SK-N-SH (cell line): ENCODE data around the gene ZNF229. TPM values are rescaled to one million over a fixed set of nuclear protein-coding genes. Genes with fewer than 3 reads are reported as not detected.
"Not testable (repeated sequence)": the region's sequence is repeated elsewhere in the genome, so short reads cannot be mapped to it uniquely, and the experiment has no call there.

ENCODE experiments used
- CTCF ChIA-PET: fragments of 300-600, 350-600 bp; formaldehyde crosslinking; extraction: SDS; loops from one replicate; lab custom pipeline; 2021; lab: Yijun Ruan, JAX
- POLR2A ChIA-PET: fragments of 350-600 bp; sonication (Branson Sonifier 250); formaldehyde crosslinking; extraction: SDS; loops from one replicate; lab custom pipeline; 2020; ENCODE audit warnings: antibody characterized with exemption, inconsistent platforms; lab: Yijun Ruan, JAX
- DNase-seq: peaks from one replicate; pipeline ENCODE4 v3.0.0; 2012
- H2AFZ ChIP-seq: fragments of 200-600 bp; sonication (generic); 2 replicates; pipeline ENCODE4 v1.8.1; 2016; ENCODE audit warnings: antibody characterized with exemption, mild to moderate bottlenecking, low read depth
- H3F3A ChIP-seq: fragments of 200-600 bp; sonication (generic); replicated peaks from 2 replicates; pipeline ENCODE3; 2016; ENCODE audit warnings: antibody characterized with exemption, mild to moderate bottlenecking; ENCODE audit not compliant: insufficient read depth
- H3K27ac ChIP-seq, 2 experiments: fragments of 200-500 bp in 1 of 2; fragments of 200-600 bp in 1 of 2; sonication (Bioruptor generic) in 1 of 2; sonication (generic), shearing (Covaris generic) in 1 of 2; 2 replicates each; pipeline versions ENCODE4 v1.5.1 to v1.6.1; 2014 to 2016; ENCODE audit warnings: low read depth in 2 of 2, inconsistent platforms in 1 of 2, low read length in 1 of 2, mild to moderate bottlenecking in 1 of 2, mixed read lengths in 1 of 2
- H3K27me3 ChIP-seq: fragments of 200-600 bp; sonication (generic), shearing (Covaris generic); 2 replicates; pipeline ENCODE4 v1.6.1; 2016; ENCODE audit warnings: mixed run types; ENCODE audit not compliant: insufficient read depth
- H3K36me3 ChIP-seq, 2 experiments: fragments of 200-500 bp in 1 of 2; fragments of 200-600 bp in 1 of 2; sonication (Bioruptor generic) in 1 of 2; sonication (generic) in 1 of 2; replicated peaks in 1 of 2; 2 replicates each; pipeline versions ENCODE3 to v1.5.1; 2014 to 2016; ENCODE audit warnings: low read length in 1 of 2, mild to moderate bottlenecking in 1 of 2; ENCODE audit not compliant: insufficient read depth in 2 of 2, control insufficient read depth in 1 of 2
- H3K4me1 ChIP-seq, 2 experiments: fragments of 200-500 bp in 1 of 2; fragments of 200-600 bp in 1 of 2; sonication (Bioruptor generic) in 1 of 2; sonication (generic), shearing (Covaris generic) in 1 of 2; 2 replicates each; pipeline versions ENCODE4 v1.5.1 to v1.6.1; 2014 to 2016; ENCODE audit warnings: low read depth in 1 of 2, low read length in 1 of 2, mixed run types in 1 of 2; ENCODE audit not compliant: insufficient read depth in 2 of 2, control insufficient read depth in 1 of 2
- H3K4me2 ChIP-seq: fragments of 200-600 bp; sonication (generic), shearing (Covaris generic); 2 replicates; pipeline ENCODE4 v1.6.1; 2017; ENCODE audit warnings: mixed run types
- H3K4me3 ChIP-seq, 2 experiments: fragments of 200-500 bp in 1 of 2; fragments of 200-600 bp in 1 of 2; sonication (Bioruptor generic) in 1 of 2; sonication (generic), shearing (Covaris generic) in 1 of 2; 2 replicates each; pipeline versions ENCODE4 v1.5.1 to v1.8.1; 2014 to 2016; ENCODE audit warnings: low read depth in 2 of 2, inconsistent platforms in 1 of 2, low read length in 1 of 2, mild to moderate bottlenecking in 1 of 2, mixed read lengths in 1 of 2, moderate library complexity in 1 of 2
- H3K79me2 ChIP-seq: fragments of 200-600 bp; sonication (generic); 2 replicates; pipeline ENCODE4 v1.8.1; 2017; ENCODE audit warnings: mild to moderate bottlenecking; ENCODE audit not compliant: insufficient read depth
- H3K9ac ChIP-seq: fragments of 200-600 bp; sonication (generic); 2 replicates; pipeline ENCODE4 v1.6.1; 2017; ENCODE audit warnings: mixed run types
- H3K9me2 ChIP-seq: fragments of 200-600 bp; sonication (generic); 2 replicates; pipeline ENCODE4 v1.6.1; 2017; ENCODE audit warnings: mixed run types
- H3K9me3 ChIP-seq: fragments of 200-600 bp; sonication (generic); 2 replicates; pipeline ENCODE4 v1.6.1; 2017; ENCODE audit warnings: mixed run types, mild to moderate bottlenecking, moderate library complexity
- H4K20me1 ChIP-seq: fragments of 200-600 bp; sonication (generic); 2 replicates; pipeline ENCODE4 v1.6.1; 2017; ENCODE audit warnings: mild to moderate bottlenecking, mixed run types; ENCODE audit not compliant: insufficient read depth
- RCOR1 ChIP-seq: fragments of 150-350 bp; IDR thresholded peaks from 2 replicates; pipeline ENCODE4 v1.6.1; 2017; ENCODE audit warnings: antibody characterized with exemption, low read length
- TCF12 ChIP-seq: IDR thresholded peaks from 2 replicates; pipeline ENCODE4 v1.4.0; 2012
- WGBS: methylation state at CpG from one replicate; pipeline ENCODE4 v1.1.6; 2017; ENCODE audit warnings: low lambda C conversion rate; 5-methylcytosine and 5-hydroxymethylcytosine counted together
- polyA plus RNA-seq, 3 experiments: library from polyadenylated mRNA; depleted of rRNA; stranded (reverse); fragments of >200 nt; gene quantifications; 2 replicates each; pipeline ENCODE4 v1.2.3, GENCODE V29; 2012

Gene ZNF229
- polyA plus RNA-seq, 1 of the 3 experiments (the other 2 are of a cell fraction), result 1.2 TPM

- 89% methylated on average over 7 of the region's 7 CpGs for WGBS
- Histone ChIP-seq H4K20me1 (no peaks in the 10 kb centered on the region), H3K4me2 (no peak overlapping the region), H3K9me2 (no peaks in the 10 kb centered on the region), H3K4me3 (no peak overlapping the region; a peak in 1 of 4 replicates), H2AFZ (no peak overlapping the region), H3K36me3 (peaks cover 57 to 79% of the 10 kb centered on the region in 2 experiments), H3K27me3 (no peaks in the 10 kb centered on the region), H3K9ac (no peak overlapping the region), H3K9me3 (peaks cover 67% of the 10 kb centered on the region), H3K4me1 (no peaks in the 10 kb centered on the region), H3F3A (peaks cover 27% of the 10 kb centered on the region), H3K79me2 (no peaks in the 10 kb centered on the region; the same call in 1 of the 2 replicates)
- DNase-seq, result no peak
- CTCF ChIA-PET, result interaction anchor here (1.3 kb wide), 1 partner anchor 23 kb away, joined by 4 read pairs; the partner anchor contains the start of gene ZNF180
- POLR2A ChIA-PET, result no interaction called here
- TF ChIP-seq TCF12 (peak; percentile 31), RCOR1 (no peak)
- TF ChIP-seq, all 33 proteins: peak for 1
- H3K27ac ChIP-seq, result no peak overlapping the region
These were observed 28.5 kb upstream of the ZNF229 start for GRCh38 chr19:44476559-44477408.

GRCh38 chr19:44468730-44469129 is 20.5 kb upstream of the ZNF229 start:
- H2AFZ ChIP-seq, H3K27ac ChIP-seq, H3K4me2 ChIP-seq, H3F3A ChIP-seq, H3K79me2 ChIP-seq, H3K9ac ChIP-seq, H3K9me2 ChIP-seq, POLR2A ChIA-PET, H3K4me3 ChIP-seq, DNase-seq, H4K20me1 ChIP-seq, H3K4me1 ChIP-seq, H3K36me3 ChIP-seq, CTCF ChIA-PET, H3K27me3 ChIP-seq: not testable (repeated sequence)
- WGBS, result 34% methylated on average over 5 of the region's 5 CpGs
- H3K9me3 ChIP-seq, result peaks cover 16% of the 10 kb centered on the region

GRCh38 chr19:44462600-44463286 is 14.5 kb upstream of the ZNF229 start:
- H2AFZ ChIP-seq, H3K9me2 ChIP-seq, H3K27ac ChIP-seq, H3K4me2 ChIP-seq, H3K9ac ChIP-seq, H3K4me1 ChIP-seq, H3K27me3 ChIP-seq, H3K9me3 ChIP-seq, DNase-seq, H3K36me3 ChIP-seq, CTCF ChIA-PET, H4K20me1 ChIP-seq, POLR2A ChIA-PET, H3K4me3 ChIP-seq, H3F3A ChIP-seq, H3K79me2 ChIP-seq: not testable (repeated sequence)
- whole genome bisulfite sequencing, result 0% methylated on average over 3 of the region's 3 CpGs

GRCh38 chr19:44456016-44456415 is 7.7 kb upstream of the ZNF229 start:
- H3F3A ChIP-seq, H4K20me1 ChIP-seq, H2AFZ ChIP-seq, H3K4me1 ChIP-seq, DNase-seq, H3K36me3 ChIP-seq, CTCF ChIA-PET, H3K79me2 ChIP-seq, H3K27ac ChIP-seq, H3K4me2 ChIP-seq, H3K9ac ChIP-seq, H3K9me2 ChIP-seq, H3K4me3 ChIP-seq, H3K9me3 ChIP-seq, POLR2A ChIA-PET, H3K27me3 ChIP-seq: not testable (repeated sequence)
- 47% methylated on average over 9 of the region's 13 CpGs for WGBS
